ENCODE results near the gene ATP11B.

- TF ChIP-seq CTCF (IDR thresholded peaks at IDR 0.05) = no peak
- no peak for TF ChIP-seq POLR2A (IDR thresholded peaks at IDR 0.05)
- no peak for TF ChIP-seq POLR2AphosphoS5 (IDR thresholded peaks at IDR 0.05)
Measured at GRCh38 chr3:182949688-182950087, 156.4 kb downstream of the ATP11B start.

Data from breast epithelium (tissue), 3 donors.